Left forelimb (tissue), 1 donor: ENCODE measurements around the gene TAL1.
"Not testable (repeated sequence)": the region's sequence is repeated elsewhere in the genome, so short reads cannot be mapped to it uniquely, and the experiment has no call there.

Experiments used
- DNase-seq: peaks from one replicate; pipeline ENCODE4 v3.0.0-alpha.2; 2018; ENCODE audit warnings: low spot score

The TAL1 gene

DNA sequence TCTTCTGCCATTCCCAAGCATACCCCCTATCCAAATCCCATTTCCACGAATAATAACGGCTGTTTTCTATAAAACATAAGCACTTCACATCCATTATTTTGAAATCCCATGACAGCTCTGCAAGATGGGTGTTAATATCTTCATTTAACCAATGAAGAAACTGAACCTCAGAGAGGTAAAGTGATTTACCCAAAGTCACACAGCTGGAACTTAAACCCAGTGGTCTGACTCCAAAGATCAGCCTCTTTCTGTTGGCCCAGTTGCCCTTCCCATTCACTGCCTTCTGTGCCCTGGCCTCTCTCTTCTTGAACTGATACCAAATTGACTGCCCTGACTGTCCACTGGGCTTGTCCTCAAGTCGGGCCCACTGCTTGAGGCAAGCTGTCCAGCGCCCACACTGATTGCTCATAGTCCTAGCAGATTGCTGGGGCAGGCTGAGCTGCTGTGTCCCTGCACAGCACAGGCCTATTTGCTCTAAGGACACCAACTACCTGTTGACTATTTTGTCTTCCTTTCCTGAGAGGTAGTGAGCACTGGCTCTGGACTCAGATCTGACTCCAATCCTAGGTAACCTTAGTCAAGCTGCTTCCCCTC, 19.3 kb downstream of the TAL1 start:
- no peak for DNase-seq

DNA sequence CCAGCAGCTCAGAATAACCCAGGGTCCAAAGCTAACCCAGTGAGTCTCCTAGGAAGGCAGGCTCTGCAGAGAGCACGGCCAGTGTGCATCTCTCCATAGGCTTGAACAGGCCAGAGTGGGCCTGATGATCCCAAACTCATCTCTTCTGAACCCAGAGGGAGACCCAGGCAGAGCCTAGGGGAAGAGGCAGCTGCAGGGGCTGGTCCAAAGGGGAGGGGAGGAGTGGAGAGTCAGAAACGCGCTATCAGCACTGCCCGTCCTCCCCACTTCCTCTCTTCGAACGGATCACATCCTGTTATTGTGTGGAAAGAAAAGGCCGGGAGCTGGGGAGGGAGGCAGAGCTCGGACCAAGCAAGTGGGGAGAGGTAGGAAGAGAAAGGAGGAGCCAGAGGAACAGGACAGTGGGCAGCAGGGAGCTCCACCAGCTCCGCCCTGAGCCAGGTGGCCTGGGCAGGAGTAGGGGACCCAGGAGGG, 20.2 kb downstream of the TAL1 start:
- DNase-seq = no peak

DNA sequence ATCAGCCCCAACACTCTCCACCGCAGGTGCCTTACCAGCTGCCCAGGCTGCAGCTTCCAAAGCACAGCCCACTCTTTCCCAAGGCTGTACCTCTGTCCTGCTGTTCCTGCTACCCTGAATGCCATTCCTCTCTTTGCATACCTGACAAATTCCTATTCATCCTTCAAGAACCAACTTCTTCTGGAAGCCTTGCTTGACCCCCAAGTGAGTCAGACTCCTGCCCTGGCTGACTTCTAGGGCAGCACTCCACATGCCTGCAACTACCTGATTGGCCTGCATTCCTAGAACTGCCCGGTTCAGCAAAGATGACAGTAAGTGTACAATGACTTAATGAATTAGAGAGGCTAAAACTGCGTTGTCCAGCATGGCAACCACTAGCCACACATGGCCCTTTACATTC, 21.4 kb downstream of the TAL1 start:
- no peak for DNase-seq

DNA sequence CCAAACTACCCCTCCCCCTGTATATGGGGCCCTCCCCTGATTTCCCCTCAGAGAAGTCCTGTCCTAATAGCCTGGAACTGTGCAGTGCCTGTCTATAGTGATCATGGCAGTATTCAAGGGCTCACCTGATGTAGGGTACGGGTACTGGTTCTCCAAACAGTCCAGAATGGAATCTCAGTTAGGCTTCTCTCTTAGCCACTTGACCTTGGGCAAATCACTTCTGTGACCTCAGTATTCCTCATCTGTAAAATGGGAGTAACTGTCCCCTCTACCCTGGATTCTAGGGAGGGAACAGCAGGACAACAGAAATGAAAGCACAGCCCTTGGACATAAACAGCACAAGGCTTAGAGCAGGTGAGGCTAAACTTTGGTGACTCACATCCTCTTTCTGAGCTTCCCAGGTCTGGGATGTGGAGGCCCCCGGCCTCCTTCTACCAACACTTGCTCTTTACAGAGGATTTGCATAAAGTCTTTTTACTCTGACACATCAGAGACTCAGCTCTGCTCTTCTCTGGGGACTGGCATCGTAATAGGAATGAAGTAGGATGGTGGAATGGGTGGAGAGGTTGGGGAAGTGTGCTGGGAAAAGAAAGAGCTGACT, 22.2 kb downstream of the TAL1 start:
- no peak for DNase-seq

DNA sequence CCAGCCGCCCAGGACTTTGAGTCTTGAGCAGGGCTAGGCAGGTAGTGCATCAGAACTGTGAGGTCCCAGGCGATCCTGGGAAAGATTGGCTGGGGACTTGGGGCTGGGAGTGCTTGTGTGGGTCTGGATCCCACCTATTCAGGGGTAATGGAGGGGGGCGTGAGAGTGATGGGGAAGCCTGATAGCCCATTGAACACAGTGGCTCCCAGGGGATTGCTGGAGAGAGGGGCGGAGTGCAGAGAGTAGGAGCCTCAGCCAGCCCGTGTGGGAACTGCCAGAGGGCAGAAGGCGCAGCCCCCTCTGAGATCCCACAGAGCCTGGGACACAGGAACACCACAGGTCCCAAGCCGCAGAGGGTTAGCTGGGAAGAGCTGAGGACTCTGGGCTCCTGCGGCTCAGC, 22.9 kb downstream of the TAL1 start:
- no peak for DNase-seq

DNA sequence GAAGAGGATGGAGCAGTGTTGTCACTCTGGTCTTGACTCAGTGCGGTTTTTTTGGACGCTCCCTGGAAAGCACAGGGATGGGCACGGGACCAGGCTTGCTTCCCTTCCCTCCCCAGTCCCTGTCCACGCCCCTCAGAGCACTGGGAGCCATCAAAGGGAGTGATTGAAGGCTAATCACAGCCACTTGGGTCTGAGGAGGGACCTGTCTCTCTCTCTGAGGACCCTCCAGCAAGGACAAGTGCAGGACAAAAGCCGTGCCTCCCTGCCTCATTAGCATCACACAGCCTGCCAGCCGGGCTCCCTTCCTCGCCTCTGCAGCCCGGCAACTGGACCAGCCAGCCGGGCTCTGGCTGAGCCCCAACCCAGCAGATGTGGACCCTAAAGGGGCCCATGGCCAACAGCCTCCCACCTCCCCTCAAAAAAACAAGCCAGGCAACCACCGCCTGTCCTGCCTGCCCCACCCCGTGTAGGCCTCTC, 23.6 kb downstream of the TAL1 start:
- DNase-seq = no peak

DNA sequence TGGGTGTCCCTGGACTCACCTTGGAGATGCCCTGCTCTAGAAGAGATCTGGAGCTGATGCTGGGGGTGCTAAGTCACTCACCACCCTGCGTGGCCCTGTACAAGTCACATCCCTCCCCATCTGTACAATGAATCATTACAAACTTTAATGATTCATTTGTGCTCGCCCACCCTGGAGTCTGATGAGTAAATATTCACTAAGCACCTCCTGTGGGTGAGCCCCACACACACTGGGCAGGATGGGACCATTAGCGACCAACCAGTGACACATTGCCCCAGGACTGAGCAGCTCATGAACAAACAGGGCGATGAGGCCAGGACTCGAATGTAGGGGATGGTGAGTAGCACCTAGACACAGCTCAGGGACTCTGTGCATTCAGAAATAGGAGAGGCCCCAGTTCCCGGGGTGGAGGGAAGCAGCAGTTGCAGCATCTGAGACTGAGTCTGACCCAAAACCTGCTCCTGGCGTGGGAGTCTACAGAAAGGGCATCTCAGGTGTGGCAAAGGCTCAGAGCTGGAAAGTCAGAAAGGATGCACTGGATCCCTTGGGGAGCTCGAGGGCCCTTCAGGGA, 24.1 kb downstream of the TAL1 start:
- no peak for DNase-seq

DNA sequence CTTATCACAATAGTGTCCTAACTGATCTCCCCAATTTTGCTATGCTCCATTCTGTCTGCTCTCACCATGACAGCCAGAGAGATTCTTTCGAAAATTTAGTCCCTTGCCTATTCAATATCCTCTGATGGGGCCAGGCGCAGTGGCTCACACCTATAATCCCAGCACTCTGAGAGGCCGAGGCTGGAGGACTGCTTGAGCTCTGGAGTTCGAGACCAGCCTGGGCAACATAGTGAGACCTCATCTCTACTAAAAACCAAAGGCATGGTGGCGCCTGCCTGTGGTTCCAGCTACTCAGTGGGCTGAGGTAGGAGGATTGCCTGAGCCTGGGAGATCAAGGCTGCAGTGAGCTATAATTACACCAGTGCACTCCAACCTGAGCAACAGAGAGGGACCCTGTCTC, 26.1 kb downstream of the TAL1 start:
- no peak for DNase-seq

DNA sequence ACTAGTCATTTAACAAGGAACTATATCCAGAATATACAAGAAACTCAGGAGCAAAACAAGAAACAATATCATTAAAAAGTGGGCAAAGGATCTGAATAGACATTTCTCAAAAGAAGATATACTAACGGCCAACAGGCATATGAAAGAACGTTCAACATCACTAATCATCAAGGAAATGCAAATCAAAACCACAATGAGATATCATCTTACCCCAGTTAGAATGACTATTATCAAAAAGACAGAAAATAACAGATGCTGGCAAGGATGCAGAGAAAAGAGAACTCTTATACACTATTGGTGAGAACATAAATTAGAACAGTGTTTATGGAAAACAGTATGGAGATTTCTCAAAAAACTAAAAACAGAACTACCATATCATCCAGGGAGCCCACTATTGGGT, 28.5 kb downstream of the TAL1 start:
- DNase-seq = not testable (repeated sequence)

DNA sequence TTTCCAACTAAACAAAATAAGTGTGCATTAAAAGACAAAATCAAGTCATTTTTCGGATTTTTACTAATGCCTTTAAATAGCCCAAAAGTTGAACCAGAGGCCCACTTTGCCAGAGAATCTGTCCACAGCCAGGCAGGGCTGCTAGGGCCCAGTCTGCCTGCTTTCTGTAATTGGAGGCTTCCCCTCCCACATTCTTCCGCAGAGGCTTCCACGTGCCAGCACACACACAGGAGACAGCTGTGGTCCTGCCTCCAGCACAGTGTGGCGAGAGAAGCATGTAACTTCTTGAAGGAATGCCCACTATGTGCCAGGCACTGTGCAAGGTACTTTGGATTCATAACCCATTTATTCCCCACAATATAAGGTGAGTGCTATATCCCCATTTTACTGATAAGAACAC, 30.8 kb downstream of the TAL1 start:
- DNase-seq = no peak

DNA sequence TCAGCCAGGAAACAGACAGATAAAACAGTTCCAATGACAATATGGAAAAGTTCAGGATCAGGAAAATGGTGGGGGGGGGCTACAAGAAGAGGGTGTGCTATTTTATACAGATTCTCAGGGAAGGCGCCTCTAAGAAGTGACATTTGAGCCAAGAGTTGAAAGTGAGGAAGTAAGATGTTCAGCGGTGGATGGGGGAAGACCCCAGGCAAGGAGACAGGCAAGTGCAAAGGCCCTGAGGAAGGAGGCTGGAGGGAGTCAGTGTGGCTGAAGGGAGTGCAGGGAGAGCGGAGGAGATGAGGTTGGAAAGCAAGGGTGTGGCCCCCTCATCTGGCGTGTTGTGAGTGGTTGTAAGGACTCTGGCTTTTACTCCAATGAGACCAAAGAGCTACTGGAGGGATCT, 33.8 kb downstream of the TAL1 start:
- no peak for DNase-seq

DNA sequence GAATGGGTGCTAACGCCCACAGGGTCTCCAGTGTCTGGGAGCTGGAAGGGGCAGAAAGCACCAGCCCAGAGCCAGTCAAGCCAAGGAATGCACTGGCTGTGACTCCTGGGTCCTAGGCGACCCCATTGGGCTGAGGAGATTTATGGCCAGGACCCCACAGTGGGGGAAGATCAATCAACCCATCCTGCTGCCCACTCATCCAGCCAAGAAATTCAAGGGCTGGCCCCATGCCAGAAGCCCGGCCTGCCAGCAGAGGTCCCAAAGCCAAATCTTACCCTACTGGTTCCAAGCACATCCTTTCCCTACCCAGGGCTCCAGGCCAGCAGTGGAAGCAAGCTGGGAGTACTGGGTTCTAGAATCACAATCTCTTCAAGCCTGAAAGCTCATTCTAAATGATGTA, 35.4 kb downstream of the TAL1 start:
- no peak for DNase-seq

DNA sequence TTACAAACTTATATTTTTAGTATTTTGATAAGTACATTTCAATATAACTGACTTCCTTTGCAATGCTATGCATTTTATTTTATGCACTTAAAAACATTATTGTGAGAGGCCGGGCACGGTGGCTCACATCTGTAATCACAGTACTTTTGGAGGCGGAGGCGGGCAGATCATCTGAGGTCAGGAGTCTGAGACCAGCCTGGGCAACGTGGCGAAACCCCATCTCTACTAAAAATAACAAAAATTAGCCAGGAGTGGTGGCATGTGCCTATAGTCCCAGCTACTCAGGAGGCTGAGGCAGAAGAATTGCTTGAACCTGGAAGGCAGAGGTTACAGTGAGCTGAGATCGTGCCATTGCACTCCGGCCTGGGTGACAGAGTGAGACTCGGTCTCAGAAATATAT, 36.0 kb downstream of the TAL1 start:
- DNase-seq = not testable (repeated sequence)

DNA sequence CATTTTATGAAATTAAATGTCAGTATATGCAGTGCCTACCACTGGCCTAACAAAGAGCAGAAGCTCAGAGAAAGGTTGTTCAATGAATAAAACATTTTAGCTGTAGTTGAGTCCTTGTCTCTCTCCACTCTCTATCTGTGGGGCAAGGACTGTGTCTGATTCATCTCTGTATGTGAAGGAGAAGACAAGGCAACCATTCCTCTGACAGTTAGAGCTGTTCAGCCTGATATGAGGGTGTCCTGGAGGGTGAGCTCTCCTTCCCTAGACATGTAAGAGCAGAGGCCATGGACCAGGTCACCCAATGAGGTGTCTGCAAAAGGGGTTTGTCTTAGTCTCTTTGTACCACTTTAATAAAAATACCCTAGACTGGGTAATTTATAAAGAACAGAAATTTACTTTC, 37.7 kb downstream of the TAL1 start:
- DNase-seq = no peak

DNA sequence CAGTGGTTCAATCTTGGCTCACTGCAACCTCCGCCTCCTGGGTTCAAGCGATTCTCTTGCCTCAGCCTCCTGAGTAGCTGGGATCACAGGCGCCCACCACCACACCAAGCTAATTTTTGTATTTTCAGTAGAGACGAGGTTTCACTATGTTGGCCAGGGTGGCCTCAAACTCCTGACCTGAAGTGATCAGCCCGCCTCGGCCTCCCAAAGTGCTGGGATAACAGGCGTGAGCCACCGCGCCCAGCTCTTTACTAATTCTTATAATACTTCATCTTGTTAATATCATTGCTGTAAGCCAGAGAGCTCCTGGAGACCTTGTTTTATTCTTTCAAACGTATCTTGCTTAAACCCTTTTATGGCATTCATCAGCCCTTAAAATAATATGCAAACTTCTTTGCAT, 38.5 kb downstream of the TAL1 start:
- not testable (repeated sequence) for DNase-seq

DNA sequence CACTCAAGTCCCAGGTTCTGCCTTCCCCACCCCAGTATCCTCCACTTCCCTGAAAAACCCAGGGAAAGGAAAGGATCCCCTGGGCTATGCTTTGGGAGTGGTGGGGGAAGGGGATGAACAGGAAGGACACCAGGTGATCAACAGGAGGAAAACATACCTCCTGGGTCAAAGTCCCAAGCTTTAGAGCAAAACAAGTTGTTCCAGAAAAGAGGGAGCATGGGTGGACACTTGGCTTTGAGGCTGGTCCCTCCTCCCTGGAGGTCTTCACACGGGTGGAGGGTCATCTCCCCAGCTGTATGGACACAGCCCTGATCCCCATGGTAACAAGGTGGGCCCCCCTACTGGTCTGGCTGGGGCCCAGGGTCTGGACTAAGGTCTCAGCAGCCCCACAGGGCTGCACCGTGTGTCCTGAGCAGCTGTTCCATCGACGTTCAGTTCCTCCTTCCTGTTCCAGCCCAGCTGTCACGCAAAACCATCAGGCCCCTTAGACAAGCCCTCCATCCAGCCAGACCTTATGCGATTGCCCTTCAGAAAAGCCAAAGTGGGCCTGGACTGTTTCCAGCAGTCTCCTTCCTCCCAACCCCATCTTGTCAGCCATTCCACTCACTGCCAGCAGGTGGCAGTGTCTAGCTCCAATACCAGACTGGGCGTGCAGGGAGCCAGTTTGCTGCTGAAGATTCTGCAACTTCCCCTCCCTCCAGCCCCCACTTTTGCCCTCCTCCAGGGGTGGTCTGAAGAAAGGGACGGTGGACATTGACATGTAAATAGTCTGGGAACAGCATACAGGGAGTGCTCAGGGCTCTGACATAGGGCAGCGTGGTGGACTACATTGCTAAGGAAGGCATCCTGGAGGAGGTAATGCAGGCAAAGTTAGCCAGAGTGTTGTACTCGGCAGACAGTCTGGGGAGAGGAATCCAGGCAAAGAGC, 39.3 kb downstream of the TAL1 start:
- DNase-seq = peak; percentile 83

DNA sequence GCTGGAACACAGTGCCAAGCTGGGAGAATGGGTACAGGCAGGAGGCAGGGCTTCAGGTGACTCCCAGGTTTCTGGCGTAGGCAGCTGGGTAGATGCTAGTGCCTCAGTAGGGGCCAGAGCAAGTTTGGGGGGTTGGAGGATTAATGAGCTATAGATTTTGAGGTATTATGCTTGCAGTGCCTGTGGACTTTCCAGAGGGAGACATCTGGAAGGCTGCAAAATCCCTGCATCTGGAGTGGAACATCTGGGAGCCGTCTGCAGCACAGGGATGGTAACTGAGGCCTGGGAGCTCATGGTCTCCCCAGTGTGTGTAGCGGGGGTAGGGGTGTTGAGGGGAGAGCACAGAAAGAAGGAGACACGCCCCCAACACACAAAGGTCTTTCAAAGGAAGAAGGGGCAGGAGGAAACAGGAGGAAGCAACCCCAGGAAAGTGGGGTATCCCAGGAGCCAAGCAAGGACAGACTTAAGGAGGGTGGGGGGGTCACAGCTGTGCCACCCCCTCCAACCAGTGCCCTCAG, 40.0 kb downstream of the TAL1 start:
- DNase-seq = peak; percentile 49

DNA sequence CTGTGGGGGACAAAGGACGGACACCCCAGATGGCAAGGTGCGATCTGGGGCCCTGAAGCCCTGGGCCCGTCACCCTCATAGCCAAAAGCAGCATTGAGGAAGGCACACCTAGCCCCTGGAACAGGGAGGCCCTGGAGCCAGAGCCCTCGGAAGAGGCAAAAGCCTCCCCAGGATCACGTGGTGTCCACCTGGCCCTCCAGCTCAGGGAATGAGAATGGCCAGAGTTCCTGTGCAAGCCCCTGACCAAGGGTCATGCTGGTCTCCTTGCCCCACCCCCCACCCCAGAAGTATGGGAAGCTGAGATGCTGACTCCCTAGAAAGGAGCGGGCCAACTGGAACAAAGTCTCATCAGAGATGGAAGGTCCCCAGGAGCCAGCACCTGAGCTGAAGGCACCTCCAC, 41.2 kb downstream of the TAL1 start:
- DNase-seq = peak; percentile 48

DNA sequence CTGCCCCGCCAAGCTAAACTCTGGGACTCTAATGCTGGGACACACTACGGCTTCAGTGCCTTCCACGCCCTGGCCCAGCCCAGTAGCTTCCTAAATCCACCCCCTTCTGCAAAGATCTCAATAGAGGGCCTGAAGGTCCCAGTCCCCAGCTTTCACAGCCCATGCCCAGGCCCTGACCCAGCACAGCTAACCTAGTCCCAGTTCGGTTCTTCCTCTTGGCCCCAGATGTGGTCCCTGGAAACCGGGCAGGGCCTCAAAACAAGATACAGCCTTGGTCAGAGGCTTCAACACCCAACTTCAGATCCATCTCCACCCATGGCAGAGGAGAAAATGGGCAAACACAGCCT, 41.5 kb downstream of the TAL1 start:
- peak; percentile 54 for DNase-seq

DNA sequence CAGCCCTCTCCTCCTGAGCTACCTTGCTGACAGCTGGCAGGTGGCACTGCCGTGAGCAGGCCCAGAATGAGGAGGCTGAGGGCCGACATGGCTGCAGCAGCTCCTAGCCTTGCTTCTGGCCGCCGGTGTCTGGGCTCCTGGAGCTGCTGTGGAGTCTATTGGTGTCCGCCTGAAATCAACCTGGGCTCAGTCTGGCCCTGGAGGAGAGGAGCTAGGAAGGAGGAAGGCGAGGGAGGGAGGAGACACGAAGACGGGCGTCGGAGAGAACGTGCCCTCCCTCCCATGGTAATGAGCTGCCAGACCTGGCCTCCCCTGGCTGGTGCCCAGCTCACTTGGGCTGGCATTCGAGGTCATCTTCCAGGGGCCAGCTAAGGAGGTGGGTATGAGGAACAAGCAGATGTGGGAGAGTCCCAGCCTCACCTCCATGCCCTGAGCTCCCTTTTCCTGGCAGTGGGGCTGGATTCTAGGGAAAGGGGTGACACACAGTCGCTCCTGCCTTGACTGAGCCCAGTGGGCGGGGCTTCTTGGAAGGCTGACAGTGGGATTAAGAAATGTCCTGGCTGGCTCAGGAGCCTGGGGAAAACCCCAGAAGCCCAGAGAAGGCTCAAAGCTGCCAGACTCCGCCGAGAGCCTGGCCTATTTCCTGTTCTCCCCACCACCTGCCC, 42.0 kb downstream of the TAL1 start, which contains the start of gene PDZK1IP1:
PDZK1IP1 (minus strand) TSS at position 193 of the 665 bp plus-strand sequence; CDS start at position 89, 104 bp downstream.
- peak; percentile 64 for DNase-seq
